HG03354 (cell line): ENCODE data around the gene PTGIS.

Source experiments
- ATAC-seq: cut with Tn5 transposase; IDR thresholded peaks from one replicate; pipeline ENCODE4 v1.9.1; 2021; ENCODE audit warnings: mild to moderate bottlenecking; ENCODE audit not compliant: unreplicated experiment, poor library complexity, severe bottlenecking

The PTGIS gene

GRCh38 chr20:49510562-49511122 lies 57.3 kb downstream of the PTGIS start:
- ATAC-seq = no peak

- no peak for ATAC-seq
Measured at GRCh38 chr20:49508435-49509199, 59.3 kb downstream of the PTGIS start.

GRCh38 chr20:49507741-49508434 lies 60.0 kb downstream of the PTGIS start:
- no peak for ATAC-seq

- ATAC-seq = no peak
Measured at GRCh38 chr20:49505518-49505917, 62.4 kb downstream of the PTGIS start.

GRCh38 chr20:49503176-49503575 lies 64.8 kb downstream of the PTGIS start:
- no peak for ATAC-seq

- no peak for ATAC-seq
Measured at GRCh38 chr20:49501917-49502316, 66.0 kb downstream of the PTGIS start.

- ATAC-seq = no peak
Measured at GRCh38 chr20:49497398-49497669, 70.6 kb downstream of the PTGIS start.

GRCh38 chr20:49496553-49497397 lies 71.2 kb downstream of the PTGIS start:
- ATAC-seq = no peak

GRCh38 chr20:49496043-49496442 lies 71.9 kb downstream of the PTGIS start:
- no peak for ATAC-seq

- no peak for ATAC-seq
Measured at GRCh38 chr20:49490689-49491088, 77.2 kb downstream of the PTGIS start.

- ATAC-seq = no peak
Measured at GRCh38 chr20:49489688-49490087, 78.2 kb downstream of the PTGIS start.

- ATAC-seq = no peak
Measured at GRCh38 chr20:49486064-49486463, 81.9 kb downstream of the PTGIS start.

GRCh38 chr20:49485563-49485962 lies 82.4 kb downstream of the PTGIS start:
- no peak for ATAC-seq

- no peak for ATAC-seq
Measured at GRCh38 chr20:49484180-49485140, 83.5 kb downstream of the PTGIS start.

GRCh38 chr20:49483696-49484123 lies 84.2 kb downstream of the PTGIS start:
- no peak for ATAC-seq

GRCh38 chr20:49483018-49483695 lies 84.8 kb downstream of the PTGIS start:
- no peak for ATAC-seq

GRCh38 chr20:49482621-49483017 lies 85.3 kb downstream of the PTGIS start, which contains the start of gene KCNB1:
KCNB1 (minus strand) TSS chr20:49482668; CDS start chr20:49482480, 188 bp downstream.
- no peak for ATAC-seq

- no peak for ATAC-seq
Measured at GRCh38 chr20:49482173-49482572, 85.8 kb downstream of the PTGIS start.

- no peak for ATAC-seq
Measured at GRCh38 chr20:49481116-49481515, 86.8 kb downstream of the PTGIS start.
